HepG2 (cell line): ENCODE results near the gene BCL6. TPM values are rescaled to one million over a fixed set of nuclear protein-coding genes. Genes with fewer than 3 reads are reported as not detected.

Experiments
- ATAC-seq: fragments of 200-7000 bp; cut with Tn5 transposase; 3 replicates; pipeline ENCODE4 v1.9.1; 2020; ENCODE audit warnings: mild to moderate bottlenecking, moderate library complexity
- BruUV-seq: library from RNA; stranded (reverse); fragments of 400-500 nt; replicated peaks from 2 replicates; lab custom pipeline; 2021; lab: Mats Ljungman, UMichigan
- CTCF ChIA-PET: fragments of 300-600 bp; formaldehyde crosslinking; extraction: SDS; loops from one replicate; lab custom pipeline; 2021; ENCODE audit warnings: low total read pairs, inconsistent platforms, low intra/inter-chr PET ratio; lab: Yijun Ruan, JAX
- POLR2A ChIA-PET: fragments of 350-600 bp; sonication (Branson Sonifier 250); formaldehyde crosslinking; loops from one replicate; lab custom pipeline; 2020; ENCODE audit warnings: antibody characterized with exemption, inconsistent platforms; lab: Yijun Ruan, JAX
- DNase-seq: peaks from one replicate; pipeline ENCODE4 v3.0.0-alpha.2; 2015; ENCODE audit warnings: low spot score
- FAIRE-seq: peaks from 3 replicates; lab custom pipeline; 2011; peaks lifted over from hg19 to GRCh38; lab: Jason Lieb, UNC
- H2AFZ ChIP-seq: one replicate; pipeline ENCODE4 v1.6.1; 2011; ENCODE audit warnings: low read length, inconsistent platforms
- H3K27ac ChIP-seq: fragments of 300-600 bp; 3 replicates; pipeline ENCODE4 v1.8.0; 2011; ENCODE audit warnings: mixed run types, mild to moderate bottlenecking, mixed read lengths, low read length, inconsistent platforms; ENCODE audit not compliant: insufficient read depth; ENCODE audit errors: extremely low read length
- H3K27me3 ChIP-seq, 2 experiments: fragments of 200-600 bp in 1 of 2; 2 replicates in 1 of 2; 3 replicates in 1 of 2; pipeline versions ENCODE4 v1.6.0 to v1.8.0; 2011; ENCODE audit warnings: low read length in 2 of 2, mild to moderate bottlenecking in 2 of 2, moderate library complexity in 2 of 2, inconsistent platforms in 1 of 2; ENCODE audit not compliant: insufficient read depth in 2 of 2, control insufficient read depth in 1 of 2
- H3K36me3 ChIP-seq, 2 experiments: fragments of 200-600 bp in 1 of 2; replicated peaks in 1 of 2; 2 replicates in 1 of 2; 3 replicates in 1 of 2; pipeline versions ENCODE4 v1.5.1 to v1.8.0; 2011; ENCODE audit warnings: low read length in 2 of 2, inconsistent platforms in 1 of 2; ENCODE audit not compliant: insufficient read depth in 2 of 2, control insufficient read depth in 1 of 2
- H3K4me1 ChIP-seq: 2 replicates; pipeline ENCODE4 v1.5.1; 2012; ENCODE audit warnings: low read length, inconsistent platforms; ENCODE audit not compliant: insufficient read depth
- H3K4me2 ChIP-seq: 2 replicates; pipeline ENCODE4 v1.6.0; 2011; ENCODE audit warnings: low read depth, low read length, inconsistent platforms
- H3K4me3 ChIP-seq, 3 experiments: fragments of 200-600 bp in 1 of 3; sonication (generic), shearing (Covaris generic) in 1 of 3; replicated peaks in 1 of 3; 2 replicates each; pipeline ENCODE4 v1.5.1; 2011 to 2016; ENCODE audit warnings: low read length in 3 of 3, inconsistent platforms in 2 of 3, low read depth in 2 of 3, mild to moderate bottlenecking in 2 of 3, control low read depth in 1 of 3, mixed read lengths in 1 of 3; ENCODE audit not compliant: insufficient read depth in 1 of 3
- H3K79me2 ChIP-seq: one replicate; pipeline ENCODE4 v1.6.1; 2011; ENCODE audit warnings: low read length, inconsistent platforms; ENCODE audit not compliant: insufficient read depth
- H3K9ac ChIP-seq: 2 replicates; pipeline ENCODE4 v1.6.0; 2011; ENCODE audit warnings: mild to moderate bottlenecking, low read depth, low read length, inconsistent platforms; ENCODE audit not compliant: insufficient read depth
- H3K9me3 ChIP-seq: 2 replicates; pipeline ENCODE4 v1.5.1; 2012; ENCODE audit warnings: mild to moderate bottlenecking, low read length
- H4K20me1 ChIP-seq: 2 replicates; pipeline ENCODE4 v1.6.0; 2011; ENCODE audit warnings: inconsistent platforms, mild to moderate bottlenecking, low read length, moderate library complexity; ENCODE audit not compliant: insufficient read depth
- BCL6 ChIP-seq: IDR thresholded peaks from 2 replicates; pipeline ENCODE4 v1.6.1; 2016; ENCODE audit warnings: missing genetic modification reagents, missing compliant biosample characterization
- BRCA1 ChIP-seq: sonication (generic); formaldehyde crosslinking; IDR thresholded peaks from 2 replicates; pipeline ENCODE4 v1.4.0; 2020; ENCODE audit warnings: missing genetic modification reagents
- DZIP1 ChIP-seq: sonication (generic); formaldehyde crosslinking; IDR thresholded peaks from 2 replicates; pipeline ENCODE4 v1.5.0; 2020; ENCODE audit warnings: mild to moderate bottlenecking, missing genetic modification reagents
- ETS1 ChIP-seq: sonication (generic); formaldehyde crosslinking; IDR thresholded peaks from 2 replicates; pipeline ENCODE4 v1.4.0; 2020; ENCODE audit warnings: missing genetic modification reagents
- MED1 ChIP-seq: sonication (generic); formaldehyde crosslinking; IDR thresholded peaks from 2 replicates; pipeline ENCODE4 v1.4.0; 2020; ENCODE audit warnings: missing genetic modification reagents
- NBN ChIP-seq: fragments of 450-650 bp; conservative IDR thresholded peaks from 2 replicates; pipeline ENCODE4 v1.6.1; 2017
- ZNF234 ChIP-seq: sonication (generic); formaldehyde crosslinking; conservative IDR thresholded peaks from 2 replicates; pipeline ENCODE4 v1.5.1; 2020; ENCODE audit warnings: mild to moderate bottlenecking, missing genetic modification reagents
- ZNF557 ChIP-seq: sonication (generic); formaldehyde crosslinking; IDR thresholded peaks from 2 replicates; pipeline ENCODE4 v1.4.0; 2020; ENCODE audit warnings: missing genetic modification reagents
- ZNF768 ChIP-seq: sonication (generic); formaldehyde crosslinking; IDR thresholded peaks from 2 replicates; pipeline ENCODE4 v1.4.0; 2020; ENCODE audit warnings: missing genetic modification reagents
- WGBS: methylation state at CpG from one replicate; pipeline ENCODE4 v1.1.6; 2017; ENCODE audit warnings: low lambda C conversion rate; 5-methylcytosine and 5-hydroxymethylcytosine counted together
- in situ Hi-C: cut with HindIII; loops from 2 replicates; pipeline ENCODE4 v1.10.0; 2017; ENCODE audit warnings: low pct_unique_long_range_greater_than_20kb; ENCODE audit not compliant: extremely low pct_ligation_motif_present
- intact Hi-C: fragments of 100-400 bp; cut with micrococcal nuclease; formaldehyde crosslinking; loops from one replicate; pipeline ENCODE4 v1.10.0; 2022; ENCODE audit not compliant: unreplicated experiment
- polyA plus RNA-seq, 8 experiments: library from polyadenylated mRNA; depleted of rRNA in 3 of 8; stranded (reverse) in 7 of 8; unstranded in 1 of 8; fragments of >200 nt; fragmentation: Illumina TruSeq in 4 of 8; extraction: Trizol in 4 of 8; gene quantifications; 2 replicates each; pipeline versions ENCODE4 v1.2.1 to v1.2.3, GENCODE V29; 2011 to 2016; ENCODE audit warnings: low read depth in 4 of 8, missing spikeins in 1 of 8, mixed read lengths in 1 of 8; ENCODE audit not compliant: insufficient read depth in 1 of 8
- total RNA-seq, 5 experiments: library from RNA; depleted of rRNA; stranded (reverse); fragments of >200 nt; fragmentation: Illumina TruSeq; extraction: Trizol; gene quantifications; 2 replicates each; pipeline ENCODE4 v1.2.3, GENCODE V29; 2016; ENCODE audit warnings: low read depth in 1 of 5
- TF ChIP-seq, protein P1 (sequence below): sonication (generic); formaldehyde crosslinking; IDR thresholded peaks from 2 replicates; pipeline ENCODE4 v1.4.0; 2020; ENCODE audit warnings: mild to moderate bottlenecking, missing genetic modification reagents, borderline replicate concordance
- TF ChIP-seq, protein P2 (sequence below): IDR thresholded peaks from 2 replicates; pipeline ENCODE4 v1.6.1; 2016; ENCODE audit warnings: low read depth, control low read depth

The BCL6 gene
- total and polyA plus RNA-seq, 2 of the 13 experiments (the other 11 are each of a cell fraction or from before 2014, with no cell fraction given), result 21.2 to 53.7 TPM

DNA sequence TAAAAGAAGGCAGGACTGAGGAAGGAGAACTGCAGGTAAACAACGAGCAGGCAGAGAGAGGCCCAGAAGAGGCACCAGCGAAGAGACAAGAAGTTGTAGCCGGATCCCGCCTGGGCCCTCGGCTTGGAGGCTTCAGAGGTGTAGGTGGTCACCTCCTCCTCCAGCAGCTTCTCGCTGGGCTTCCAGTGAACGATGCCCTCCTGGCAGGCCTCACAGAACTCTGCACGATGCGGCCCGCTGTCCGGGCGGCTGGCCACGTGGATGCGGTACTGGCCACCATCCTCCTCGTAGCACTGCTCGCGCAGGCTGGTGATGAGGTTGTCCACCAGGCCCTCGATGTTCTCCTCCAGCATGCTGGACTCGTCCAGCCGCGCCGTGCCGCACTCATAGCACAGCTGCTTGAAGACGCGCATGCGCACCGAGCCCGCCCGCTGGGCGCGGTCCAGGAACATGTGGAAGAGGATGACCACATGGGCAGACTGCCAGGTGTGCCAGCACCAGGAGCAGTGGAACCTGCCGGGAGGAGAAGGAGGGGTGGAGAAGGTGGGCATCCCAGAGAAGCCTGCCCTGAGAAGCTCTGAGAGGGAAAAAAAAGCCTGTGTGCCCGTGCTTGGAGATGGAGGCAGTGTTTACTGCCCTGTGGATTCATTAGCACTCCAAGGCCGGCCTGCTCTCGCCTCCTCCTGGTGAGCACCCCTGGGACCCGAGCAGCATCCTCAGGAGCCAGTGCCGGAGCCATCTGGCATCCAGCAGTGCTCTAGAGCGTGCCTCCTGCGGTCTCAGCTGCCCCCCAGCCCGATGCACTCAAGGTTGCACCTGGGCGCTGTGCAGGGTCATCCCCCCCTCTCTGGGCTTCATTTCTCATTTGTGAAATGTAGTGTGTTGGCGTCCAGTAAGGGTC lies 46.5 kb downstream of the BCL6 start (continued):
- TF ChIP-seq, protein P1, sequence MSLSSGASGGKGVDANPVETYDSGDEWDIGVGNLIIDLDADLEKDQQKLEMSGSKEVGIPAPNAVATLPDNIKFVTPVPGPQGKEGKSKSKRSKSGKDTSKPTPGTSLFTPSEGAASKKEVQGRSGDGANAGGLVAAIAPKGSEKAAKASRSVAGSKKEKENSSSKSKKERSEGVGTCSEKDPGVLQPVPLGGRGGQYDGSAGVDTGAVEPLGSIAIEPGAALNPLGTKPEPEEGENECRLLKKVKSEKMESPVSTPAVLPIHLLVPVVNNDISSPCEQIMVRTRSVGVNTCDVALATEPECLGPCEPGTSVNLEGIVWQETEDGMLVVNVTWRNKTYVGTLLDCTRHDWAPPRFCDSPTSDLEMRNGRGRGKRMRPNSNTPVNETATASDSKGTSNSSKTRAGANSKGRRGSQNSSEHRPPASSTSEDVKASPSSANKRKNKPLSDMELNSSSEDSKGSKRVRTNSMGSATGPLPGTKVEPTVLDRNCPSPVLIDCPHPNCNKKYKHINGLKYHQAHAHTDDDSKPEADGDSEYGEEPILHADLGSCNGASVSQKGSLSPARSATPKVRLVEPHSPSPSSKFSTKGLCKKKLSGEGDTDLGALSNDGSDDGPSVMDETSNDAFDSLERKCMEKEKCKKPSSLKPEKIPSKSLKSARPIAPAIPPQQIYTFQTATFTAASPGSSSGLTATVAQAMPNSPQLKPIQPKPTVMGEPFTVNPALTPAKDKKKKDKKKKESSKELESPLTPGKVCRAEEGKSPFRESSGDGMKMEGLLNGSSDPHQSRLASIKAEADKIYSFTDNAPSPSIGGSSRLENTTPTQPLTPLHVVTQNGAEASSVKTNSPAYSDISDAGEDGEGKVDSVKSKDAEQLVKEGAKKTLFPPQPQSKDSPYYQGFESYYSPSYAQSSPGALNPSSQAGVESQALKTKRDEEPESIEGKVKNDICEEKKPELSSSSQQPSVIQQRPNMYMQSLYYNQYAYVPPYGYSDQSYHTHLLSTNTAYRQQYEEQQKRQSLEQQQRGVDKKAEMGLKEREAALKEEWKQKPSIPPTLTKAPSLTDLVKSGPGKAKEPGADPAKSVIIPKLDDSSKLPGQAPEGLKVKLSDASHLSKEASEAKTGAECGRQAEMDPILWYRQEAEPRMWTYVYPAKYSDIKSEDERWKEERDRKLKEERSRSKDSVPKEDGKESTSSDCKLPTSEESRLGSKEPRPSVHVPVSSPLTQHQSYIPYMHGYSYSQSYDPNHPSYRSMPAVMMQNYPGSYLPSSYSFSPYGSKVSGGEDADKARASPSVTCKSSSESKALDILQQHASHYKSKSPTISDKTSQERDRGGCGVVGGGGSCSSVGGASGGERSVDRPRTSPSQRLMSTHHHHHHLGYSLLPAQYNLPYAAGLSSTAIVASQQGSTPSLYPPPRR (CRISPR knock-in tag), result no peak

- ChIA-PET CTCF (no interaction called here), POLR2A (no interaction called here)
- BruUV-seq, result no TSS peak
- Histone ChIP-seq H3K9ac (no peak overlapping the region), H3K27ac (no peak overlapping the region), H3K4me2 (no peak overlapping the region), H2AFZ (no peak overlapping the region), H3K27me3 (peaks cover 0 to 11% of the 10 kb centered on the region in 2 experiments; a peak in 2 of 5 replicates), H3K79me2 (no peaks in the 10 kb centered on the region), H3K9me3 (no peaks in the 10 kb centered on the region), H4K20me1 (no peaks in the 10 kb centered on the region), H3K4me3 (no peak overlapping the region), H3K36me3 (no peaks in the 10 kb centered on the region), H3K4me1 (no peaks in the 10 kb centered on the region)
- 10% methylated on average over 4 of the region's 4 CpGs for WGBS
- FAIRE-seq (no peak), DNase-seq (no peak), ATAC-seq (no peak)
- in situ Hi-C loops (no loop called here), intact Hi-C loops (no loop called here)
- TF ChIP-seq ZNF768 (CRISPR knock-in tag) (no peak), NBN (no peak), ZNF557 (CRISPR knock-in tag) (no peak), ETS1 (CRISPR knock-in tag) (no peak), MED1 (CRISPR knock-in tag) (no peak), ZNF234 (CRISPR knock-in tag) (no peak), BRCA1 (no peak), DZIP1 (CRISPR knock-in tag) (no peak), BCL6 (CRISPR knock-in tag) (no peak)
- TF ChIP-seq, protein P2, sequence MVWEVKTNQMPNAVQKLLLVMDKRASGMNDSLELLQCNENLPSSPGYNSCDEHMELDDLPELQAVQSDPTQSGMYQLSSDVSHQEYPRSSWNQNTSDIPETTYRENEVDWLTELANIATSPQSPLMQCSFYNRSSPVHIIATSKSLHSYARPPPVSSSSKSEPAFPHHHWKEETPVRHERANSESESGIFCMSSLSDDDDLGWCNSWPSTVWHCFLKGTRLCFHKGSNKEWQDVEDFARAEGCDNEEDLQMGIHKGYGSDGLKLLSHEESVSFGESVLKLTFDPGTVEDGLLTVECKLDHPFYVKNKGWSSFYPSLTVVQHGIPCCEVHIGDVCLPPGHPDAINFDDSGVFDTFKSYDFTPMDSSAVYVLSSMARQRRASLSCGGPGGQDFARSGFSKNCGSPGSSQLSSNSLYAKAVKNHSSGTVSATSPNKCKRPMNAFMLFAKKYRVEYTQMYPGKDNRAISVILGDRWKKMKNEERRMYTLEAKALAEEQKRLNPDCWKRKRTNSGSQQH (CRISPR knock-in tag), result no peak
These were observed 49.2 kb downstream of the BCL6 start for GRCh38 chr3:187696021-187696420.
